K562 (cell line): ENCODE measurements around the gene SEPHS2. TPM values are rescaled to one million over a fixed set of nuclear protein-coding genes. Genes with fewer than 3 reads are reported as not detected.

Source experiments
- ATF7 ChIP-seq: fragments of 450-650 bp; IDR thresholded peaks from 2 replicates; pipeline ENCODE4 v1.7.1; 2014; ENCODE audit warnings: mild to moderate bottlenecking, moderate library complexity
- BRD4 ChIP-seq: fragments of 200-600 bp; sonication (generic); IDR thresholded peaks from 2 replicates; pipeline ENCODE4 v1.6.1; 2017; ENCODE audit warnings: inconsistent platforms
- CBX3 ChIP-seq, 2 experiments: IDR thresholded peaks; 1 replicate in 1 of 2; 2 replicates in 1 of 2; pipeline ENCODE4 v1.6.1; 2012; ENCODE audit warnings: inconsistent platforms in 2 of 2, low read length in 2 of 2, borderline replicate concordance in 1 of 2, control low read depth in 1 of 2
- EP300 ChIP-seq: IDR thresholded peaks from 2 replicates; pipeline ENCODE4 v1.6.1; 2012; ENCODE audit warnings: low read length, improper control_type of control experiment
- HDAC6 ChIP-seq: IDR thresholded peaks from 2 replicates; pipeline ENCODE4 v1.6.1; 2012; ENCODE audit warnings: low read depth, mild to moderate bottlenecking, control low read depth, inconsistent platforms, low read length, moderate library complexity
- NR2C1 ChIP-seq, 2 experiments: fragments of 450-650 bp; IDR thresholded peaks; 2 replicates each; pipeline ENCODE4 v1.6.1; 2017; ENCODE audit warnings: mild to moderate bottlenecking in 2 of 2, antibody characterized with exemption in 1 of 2, inconsistent platforms in 1 of 2, missing compliant biosample characterization in 1 of 2, missing genetic modification characterization in 1 of 2
- PBX2 ChIP-seq, 2 experiments: IDR thresholded peaks in 1 of 2; conservative IDR thresholded peaks in 1 of 2; 2 replicates each; pipeline ENCODE4 v1.6.1; 2016; ENCODE audit warnings: low read depth in 2 of 2, mild to moderate bottlenecking in 1 of 2, missing compliant biosample characterization in 1 of 2, missing genetic modification characterization in 1 of 2, moderate library complexity in 1 of 2
- RBM25 ChIP-seq: fragments of 200-400 bp; formaldehyde crosslinking; IDR thresholded peaks from 2 replicates; pipeline ENCODE4 v1.6.1; 2018; ENCODE audit warnings: low read length, low read depth, moderate library complexity; ENCODE audit not compliant: severe bottlenecking
- RNF2 ChIP-seq: sonication (generic); IDR thresholded peaks from 2 replicates; pipeline ENCODE4 v1.6.1; 2016
- SMAD1 ChIP-seq: fragments of 150-350 bp; IDR thresholded peaks from 2 replicates; pipeline ENCODE4 v1.6.1; 2014; ENCODE audit warnings: low read length, low read depth; ENCODE audit not compliant: partially characterized antibody
- TFAP4 ChIP-seq: sonication (generic); formaldehyde crosslinking; IDR thresholded peaks from 2 replicates; pipeline ENCODE4 v1.8.0; 2022; ENCODE audit warnings: missing genetic modification reagents, mild to moderate bottlenecking, moderate library complexity, borderline replicate concordance
- U2AF2 ChIP-seq: fragments of 200-400 bp; formaldehyde crosslinking; optimal IDR thresholded peaks from 2 replicates; pipeline ENCODE3; 2017; ENCODE audit warnings: low read depth, mild to moderate bottlenecking, low read length
- ZNF318 ChIP-seq, 2 experiments: fragments of 450-650 bp; IDR thresholded peaks; 2 replicates each; pipeline ENCODE4 v1.6.1; 2016; ENCODE audit warnings: mild to moderate bottlenecking in 2 of 2, borderline replicate concordance in 1 of 2, low read depth in 1 of 2, moderate library complexity in 1 of 2
- ZNF583 ChIP-seq: fragments of 250-450 bp; sonication (Bioruptor Pico); IDR thresholded peaks from 2 replicates; pipeline ENCODE4 v1.4.0; 2020
- ZNF589 ChIP-seq: fragments of 200-800 bp; sonication (Bioruptor generic); IDR thresholded peaks from 2 replicates; pipeline ENCODE4 v1.6.1; 2016; ENCODE audit warnings: low read depth, missing genetic modification characterization, missing compliant biosample characterization
- polyA plus RNA-seq, 8 experiments: library from polyadenylated mRNA; depleted of rRNA in 4 of 8; stranded (reverse) in 5 of 8; unstranded in 3 of 8; fragments of >200 nt; fragmentation: Nextera tagmentation in 2 of 8; fragmentation: Illumina TruSeq in 1 of 8; extraction: Ambion mirVana in 2 of 8; extraction: Trizol in 1 of 8; gene quantifications; 2 replicates each; pipeline versions ENCODE4 v1.2.1 to v1.2.3, GENCODE V29; 2011 to 2014; ENCODE audit warnings: inconsistent platforms in 1 of 8, missing spikeins in 1 of 8
- total RNA-seq, 7 experiments: library from RNA; depleted of rRNA in 6 of 7; stranded (reverse); fragments of >200 nt in 6 of 7; fragmentation: Illumina TruSeq in 2 of 7; extraction: Trizol in 2 of 7; gene quantifications; 2 replicates each; pipeline versions ENCODE4 v1.2.1 to v1.2.3, GENCODE V29; 2011 to 2021; ENCODE audit warnings: low replicate concordance in 1 of 7

Gene SEPHS2
- total and polyA plus RNA-seq, 9 of the 15 experiments (the other 6 are each of a cell fraction or from before 2014, with no cell fraction given), result 20.9 to 90.6 (median 43.4) TPM

- TF ChIP-seq RNF2, result no peak
- no peak for TF ChIP-seq U2AF2
- no peak for TF ChIP-seq PBX2 (CRISPR knock-in tag; IDR thresholded peaks at IDR 0.05; ENCODE audit: low read depth)
- peak; percentile 64 for TF ChIP-seq PBX2 (tag; conservative IDR thresholded peaks at IDR 0.05; ENCODE audit: low read depth)
- TF ChIP-seq SMAD1, result peak; percentile 72
- peak; percentile 76 for TF ChIP-seq RBM25
- TF ChIP-seq ATF7, result peak; percentile 67; the same call in 1 of the 2 replicates
- TF ChIP-seq EP300, result peak; percentile 53
- TF ChIP-seq ZNF318 (IDR thresholded peaks at IDR 0.05; ENCODE audit: borderline replicate concordance in 1 of 2, low read depth in 1 of 2), result peak in 1 of 2 experiments; percentile 56; a peak in 1 of 4 replicates
- peak; percentile 28; the same call in 1 of the 2 replicates for TF ChIP-seq TFAP4
- no peak for TF ChIP-seq BRD4
- no peak for TF ChIP-seq HDAC6
- TF ChIP-seq ZNF589 (CRISPR knock-in tag), result 0 out of 2 replicates have a peak, but pooled peaks have one; percentile 39
- 0 out of 3 replicates have a peak, but pooled peaks of 1 of the 2 experiments have one; percentile 18 for TF ChIP-seq CBX3 (IDR thresholded peaks at IDR 0.05; ENCODE audit: borderline replicate concordance in 1 of 2, low read length in 2 of 2)
- 0 out of 2 replicates have a peak, but pooled peaks have one; percentile 40 for TF ChIP-seq ZNF583
- TF ChIP-seq NR2C1 (IDR thresholded peaks at IDR 0.05), result 0 out of 2 replicates have a peak, but pooled peaks have one; percentile 16
- no peak for TF ChIP-seq NR2C1 (tag; IDR thresholded peaks at IDR 0.05)
These were observed 46.2 kb upstream of the SEPHS2 start (continued) for GRCh38 chr16:30491744-30492308.
